ENCODE results near the gene ZNF117.
"Not testable (repeated sequence)": the region's sequence is repeated elsewhere in the genome, so short reads cannot be mapped to it uniquely, and the experiment has no call there.

Gene ZNF117

GRCh38 chr7:64990936-64991335 is at the start of gene ZNF117:
Gene ZNF117 (minus strand): TSS chr7:64991036.
- no peaks in the 10 kb centered on the region for H3K4me1 ChIP-seq (ENCODE audit: control insufficient read depth in 1 of 2, insufficient read depth in 2 of 2, low read length in 2 of 2)
- H3K4me3 ChIP-seq (ENCODE audit: low read depth in 1 of 2, low read length in 2 of 2), result no peak within 1 kb of the TSS
- no peak within 1 kb of the TSS for H3K9ac ChIP-seq (ENCODE audit: low read depth in 1 of 2, low read length in 2 of 2)
- H3K36me3 ChIP-seq (ENCODE audit: control insufficient read depth in 1 of 2, insufficient read depth in 2 of 2, low read length in 2 of 2), result peaks cover 0 to 4% of the 10 kb centered on the region in 2 donors
- H3K27ac ChIP-seq (ENCODE audit: low read depth, low read length), result no peak within 1 kb of the TSS
- no peaks in the 10 kb centered on the region for H3K27me3 ChIP-seq (ENCODE audit: control insufficient read depth in 1 of 2, insufficient read depth in 2 of 2, low read length in 2 of 2)
- peaks cover 37 to 68% of the 10 kb centered on the region in 2 donors for H3K9me3 ChIP-seq (ENCODE audit: control insufficient read depth in 1 of 2, low read length in 2 of 2)

- H3K27me3 ChIP-seq (ENCODE audit: control insufficient read depth in 1 of 2, insufficient read depth in 2 of 2, low read length in 2 of 2); H3K36me3 ChIP-seq (ENCODE audit: control insufficient read depth in 1 of 2, insufficient read depth in 2 of 2, low read length in 2 of 2); H3K4me1 ChIP-seq (ENCODE audit: control insufficient read depth in 1 of 2, insufficient read depth in 2 of 2, low read length in 2 of 2); H3K9me3 ChIP-seq (ENCODE audit: control insufficient read depth in 1 of 2, low read length in 2 of 2): not testable (repeated sequence)
- peak overlapping the region; percentile 42 for H3K27ac ChIP-seq (ENCODE audit: low read depth, low read length)
- H3K9ac ChIP-seq (ENCODE audit: low read depth in 1 of 2, low read length in 2 of 2), result peak overlapping the region; percentile 33 to 72
- peak overlapping the region; percentile 79 to 83 for H3K4me3 ChIP-seq (ENCODE audit: low read depth in 1 of 2, low read length in 2 of 2)
These were observed 47.9 kb upstream of the ZNF117 start for GRCh38 chr7:65038767-65039166.

GRCh38 chr7:65037740-65038688 is 47.2 kb upstream of the ZNF117 start:
- no peaks in the 10 kb centered on the region for H3K27me3 ChIP-seq (ENCODE audit: control insufficient read depth in 1 of 2, insufficient read depth in 2 of 2, low read length in 2 of 2)
- peaks cover 3 to 8% of the 10 kb centered on the region in 2 donors for H3K4me1 ChIP-seq (ENCODE audit: control insufficient read depth in 1 of 2, insufficient read depth in 2 of 2, low read length in 2 of 2)
- H3K9me3 ChIP-seq (ENCODE audit: control insufficient read depth in 1 of 2, low read length in 2 of 2), result no peaks in the 10 kb centered on the region
- H3K27ac ChIP-seq (ENCODE audit: low read depth, low read length), result peak overlapping the region; percentile 83
- peak overlapping the region in 1 of 2 donors; percentile 78 for H3K4me3 ChIP-seq (ENCODE audit: low read depth in 1 of 2, low read length in 2 of 2)
- no peaks in the 10 kb centered on the region for H3K36me3 ChIP-seq (ENCODE audit: control insufficient read depth in 1 of 2, insufficient read depth in 2 of 2, low read length in 2 of 2)
- peak overlapping the region in 1 of 2 donors; percentile 57 for H3K9ac ChIP-seq (ENCODE audit: low read depth in 1 of 2, low read length in 2 of 2)

GRCh38 chr7:65036526-65036925 is 45.7 kb upstream of the ZNF117 start:
- not testable (repeated sequence) for H3K9ac ChIP-seq (ENCODE audit: low read depth in 1 of 2, low read length in 2 of 2); H3K9me3 ChIP-seq (ENCODE audit: control insufficient read depth in 1 of 2, low read length in 2 of 2); H3K36me3 ChIP-seq (ENCODE audit: control insufficient read depth in 1 of 2, insufficient read depth in 2 of 2, low read length in 2 of 2); H3K4me1 ChIP-seq (ENCODE audit: control insufficient read depth in 1 of 2, insufficient read depth in 2 of 2, low read length in 2 of 2); H3K27me3 ChIP-seq (ENCODE audit: control insufficient read depth in 1 of 2, insufficient read depth in 2 of 2, low read length in 2 of 2); H3K4me3 ChIP-seq (ENCODE audit: low read depth in 1 of 2, low read length in 2 of 2); H3K27ac ChIP-seq (ENCODE audit: low read depth, low read length)

- not testable (repeated sequence) for H3K27ac ChIP-seq (ENCODE audit: low read depth, low read length); H3K9me3 ChIP-seq (ENCODE audit: control insufficient read depth in 1 of 2, low read length in 2 of 2); H3K4me3 ChIP-seq (ENCODE audit: low read depth in 1 of 2, low read length in 2 of 2); H3K27me3 ChIP-seq (ENCODE audit: control insufficient read depth in 1 of 2, insufficient read depth in 2 of 2, low read length in 2 of 2); H3K4me1 ChIP-seq (ENCODE audit: control insufficient read depth in 1 of 2, insufficient read depth in 2 of 2, low read length in 2 of 2); H3K36me3 ChIP-seq (ENCODE audit: control insufficient read depth in 1 of 2, insufficient read depth in 2 of 2, low read length in 2 of 2); H3K9ac ChIP-seq (ENCODE audit: low read depth in 1 of 2, low read length in 2 of 2)
These were observed 44.6 kb upstream of the ZNF117 start for GRCh38 chr7:65035469-65035868.

GRCh38 chr7:65034120-65034782 is 43.4 kb upstream of the ZNF117 start:
- H3K27me3 ChIP-seq (ENCODE audit: control insufficient read depth in 1 of 2, insufficient read depth in 2 of 2, low read length in 2 of 2); H3K4me3 ChIP-seq (ENCODE audit: low read depth in 1 of 2, low read length in 2 of 2); H3K4me1 ChIP-seq (ENCODE audit: control insufficient read depth in 1 of 2, insufficient read depth in 2 of 2, low read length in 2 of 2); H3K9ac ChIP-seq (ENCODE audit: low read depth in 1 of 2, low read length in 2 of 2); H3K27ac ChIP-seq (ENCODE audit: low read depth, low read length); H3K36me3 ChIP-seq (ENCODE audit: control insufficient read depth in 1 of 2, insufficient read depth in 2 of 2, low read length in 2 of 2); H3K9me3 ChIP-seq (ENCODE audit: control insufficient read depth in 1 of 2, low read length in 2 of 2): not testable (repeated sequence)

GRCh38 chr7:65033391-65033790 is 42.6 kb upstream of the ZNF117 start:
- H3K27ac ChIP-seq (ENCODE audit: low read depth, low read length); H3K4me3 ChIP-seq (ENCODE audit: low read depth in 1 of 2, low read length in 2 of 2); H3K4me1 ChIP-seq (ENCODE audit: control insufficient read depth in 1 of 2, insufficient read depth in 2 of 2, low read length in 2 of 2); H3K9ac ChIP-seq (ENCODE audit: low read depth in 1 of 2, low read length in 2 of 2); H3K36me3 ChIP-seq (ENCODE audit: control insufficient read depth in 1 of 2, insufficient read depth in 2 of 2, low read length in 2 of 2); H3K9me3 ChIP-seq (ENCODE audit: control insufficient read depth in 1 of 2, low read length in 2 of 2); H3K27me3 ChIP-seq (ENCODE audit: control insufficient read depth in 1 of 2, insufficient read depth in 2 of 2, low read length in 2 of 2): not testable (repeated sequence)

GRCh38 chr7:65025023-65025422 is 34.2 kb upstream of the ZNF117 start:
- not testable (repeated sequence) for H3K4me1 ChIP-seq (ENCODE audit: control insufficient read depth in 1 of 2, insufficient read depth in 2 of 2, low read length in 2 of 2); H3K9ac ChIP-seq (ENCODE audit: low read depth in 1 of 2, low read length in 2 of 2); H3K27me3 ChIP-seq (ENCODE audit: control insufficient read depth in 1 of 2, insufficient read depth in 2 of 2, low read length in 2 of 2); H3K4me3 ChIP-seq (ENCODE audit: low read depth in 1 of 2, low read length in 2 of 2); H3K27ac ChIP-seq (ENCODE audit: low read depth, low read length); H3K9me3 ChIP-seq (ENCODE audit: control insufficient read depth in 1 of 2, low read length in 2 of 2); H3K36me3 ChIP-seq (ENCODE audit: control insufficient read depth in 1 of 2, insufficient read depth in 2 of 2, low read length in 2 of 2)

- not testable (repeated sequence) for H3K9me3 ChIP-seq (ENCODE audit: control insufficient read depth in 1 of 2, low read length in 2 of 2); H3K4me3 ChIP-seq (ENCODE audit: low read depth in 1 of 2, low read length in 2 of 2)
These were observed 30.1 kb upstream of the ZNF117 start for GRCh38 chr7:65020978-65021377.

GRCh38 chr7:65009881-65010280 is 19.0 kb upstream of the ZNF117 start:
- H3K27ac ChIP-seq (ENCODE audit: low read depth, low read length); H3K9ac ChIP-seq (ENCODE audit: low read depth in 1 of 2, low read length in 2 of 2); H3K36me3 ChIP-seq (ENCODE audit: control insufficient read depth in 1 of 2, insufficient read depth in 2 of 2, low read length in 2 of 2); H3K4me1 ChIP-seq (ENCODE audit: control insufficient read depth in 1 of 2, insufficient read depth in 2 of 2, low read length in 2 of 2); H3K27me3 ChIP-seq (ENCODE audit: control insufficient read depth in 1 of 2, insufficient read depth in 2 of 2, low read length in 2 of 2); H3K4me3 ChIP-seq (ENCODE audit: low read depth in 1 of 2, low read length in 2 of 2); H3K9me3 ChIP-seq (ENCODE audit: control insufficient read depth in 1 of 2, low read length in 2 of 2): not testable (repeated sequence)

More at GRCh38 chr7:65020978-65021377, 30.1 kb upstream of the ZNF117 start:
- not testable (repeated sequence) for H3K36me3 ChIP-seq (ENCODE audit: control insufficient read depth in 1 of 2, insufficient read depth in 2 of 2, low read length in 2 of 2); H3K9ac ChIP-seq (ENCODE audit: low read depth in 1 of 2, low read length in 2 of 2); H3K27ac ChIP-seq (ENCODE audit: low read depth, low read length); H3K27me3 ChIP-seq (ENCODE audit: control insufficient read depth in 1 of 2, insufficient read depth in 2 of 2, low read length in 2 of 2); H3K4me1 ChIP-seq (ENCODE audit: control insufficient read depth in 1 of 2, insufficient read depth in 2 of 2, low read length in 2 of 2)

Measured in duodenal mucosa (tissue), 2 donors.